Muscle of leg (tissue), 11 donors: ENCODE data around the gene ARHGAP44. TPM values are rescaled to one million over a fixed set of nuclear protein-coding genes. Genes with fewer than 3 reads are reported as not detected.

ENCODE experiments used
- DNase-seq: peaks from one replicate; pipeline ENCODE4 v3.0.0; 2013
- H3K27ac ChIP-seq: one replicate; pipeline ENCODE4 v1.5.1; 2013; ENCODE audit warnings: mild to moderate bottlenecking, low read length, control low read depth
- H3K27me3 ChIP-seq: one replicate; pipeline ENCODE4 v1.6.1; 2013; ENCODE audit warnings: low read length; ENCODE audit not compliant: control insufficient read depth, insufficient read depth
- H3K36me3 ChIP-seq: one replicate; pipeline ENCODE4 v1.6.1; 2013; ENCODE audit warnings: low read length; ENCODE audit not compliant: control insufficient read depth, insufficient read depth
- H3K4me1 ChIP-seq: one replicate; pipeline ENCODE4 v1.6.1; 2013; ENCODE audit warnings: low read length; ENCODE audit not compliant: control insufficient read depth, insufficient read depth
- H3K4me3 ChIP-seq: one replicate; pipeline ENCODE4 v1.5.1; 2013; ENCODE audit warnings: low read length, control low read depth
- H3K9me3 ChIP-seq: replicated peaks from 2 replicates; pipeline ENCODE4 v1.6.1; 2013; ENCODE audit warnings: low read depth, low read length; ENCODE audit not compliant: control insufficient read depth
- WGBS: methylation state at CpG from one replicate; pipeline ENCODE4 v1.1.5; 2013; ENCODE audit warnings: missing lambda C conversion rate; ENCODE audit not compliant: insufficient coverage; 5-methylcytosine and 5-hydroxymethylcytosine counted together
- polyA plus RNA-seq, 8 donors: library from polyadenylated mRNA; unstranded; fragments of 120-200 nt; gene quantifications; one replicate each; pipeline versions ENCODE4 v1.2.1 to v1.2.3, GENCODE V29; 2013; ENCODE audit warnings: inconsistent platforms in 1 of 8, low replicate concordance in 1 of 8; ENCODE audit not compliant: insufficient read length in 8 of 8, insufficient read depth in 1 of 8
- total RNA-seq: library from RNA; stranded (reverse); fragments of 120-200 nt; gene quantifications from one replicate; pipeline ENCODE4 v1.2.4, GENCODE V29; 2013

Gene ARHGAP44
- total and polyA plus RNA-seq, 9 donors = 3.0 to 5.5 (median 4.5) TPM

- H3K4me1 ChIP-seq = peaks cover 47% of the 10 kb centered on the region
- peak overlapping the region; percentile 13 for H3K4me3 ChIP-seq
- peak; percentile 99 for DNase-seq
- 19% methylated on average over 17 of the region's 21 CpGs for WGBS
- H3K9me3 ChIP-seq = no peaks in the 10 kb centered on the region
- H3K27ac ChIP-seq = peak overlapping the region; percentile 89
- H3K27me3 ChIP-seq = no peaks in the 10 kb centered on the region
- peaks cover 3% of the 10 kb centered on the region for H3K36me3 ChIP-seq
Measured at GRCh38 chr17:12983991-12984884, 194.9 kb downstream of the ARHGAP44 start.

DNA sequence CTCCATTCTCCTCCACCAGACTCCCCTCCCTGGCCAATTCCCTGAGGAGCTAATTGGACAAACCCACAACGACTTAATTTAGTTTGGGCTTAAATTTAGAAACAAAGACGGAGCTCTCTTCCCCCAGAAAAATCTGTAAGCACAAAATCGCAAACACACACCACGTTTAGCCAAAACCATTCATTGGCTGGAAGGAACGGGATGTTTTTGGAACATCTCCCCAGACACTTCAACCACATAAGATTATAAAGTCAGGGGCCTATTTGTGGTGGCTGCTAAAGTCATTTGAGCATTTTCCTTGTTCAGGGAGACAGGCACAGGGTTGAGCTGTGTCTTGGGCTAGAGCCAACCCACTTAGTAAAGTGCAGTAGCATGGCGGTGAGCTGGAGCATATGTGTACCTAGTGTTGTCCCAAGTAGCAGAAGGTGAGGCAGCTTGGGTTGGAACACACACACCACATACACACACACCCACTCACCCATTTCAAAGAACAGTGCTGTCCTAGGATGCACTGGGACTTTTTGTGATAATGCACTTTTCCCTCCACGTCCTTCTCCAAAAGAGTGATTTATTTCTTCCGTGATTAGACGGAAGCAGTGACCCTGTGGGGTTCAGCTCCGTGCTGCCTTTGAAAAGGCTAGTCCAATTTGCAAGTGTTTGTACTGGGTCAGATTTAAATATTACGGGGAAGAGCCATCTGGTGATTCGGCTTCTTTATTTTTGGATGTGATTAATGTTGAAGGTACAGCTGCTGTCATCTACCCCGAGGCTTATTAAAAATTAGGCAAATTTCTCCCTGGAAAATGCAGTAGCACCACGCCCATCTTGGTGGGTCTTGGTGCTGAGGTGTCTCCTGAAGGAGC is 196.4 kb downstream of the ARHGAP44 start:
- peak; percentile 91 for DNase-seq
- 42% methylated on average over 7 of the region's 14 CpGs for WGBS
- H3K4me1 ChIP-seq = peaks cover 55% of the 10 kb centered on the region

DNA sequence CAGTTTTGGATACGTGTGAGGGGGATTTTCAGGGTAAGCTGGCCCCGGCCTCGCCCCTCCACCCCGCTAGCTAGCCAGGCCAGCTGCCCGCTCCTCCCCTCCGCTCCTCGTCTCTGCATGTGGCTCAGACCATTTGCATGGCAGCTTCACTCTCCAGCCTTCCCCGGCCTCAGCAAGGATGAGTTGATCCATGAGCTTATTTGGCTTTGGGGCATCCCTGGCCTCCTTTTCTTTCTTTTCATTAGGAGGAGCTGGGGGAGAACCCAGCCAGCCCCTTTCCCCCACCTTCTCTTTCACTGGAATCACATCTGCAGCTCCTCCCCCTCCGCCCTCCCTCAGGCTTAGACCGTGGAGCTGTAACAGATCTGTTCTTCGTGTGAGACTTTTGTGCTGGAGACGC is 197.8 kb downstream of the ARHGAP44 start:
- H3K36me3 ChIP-seq = peaks cover 20% of the 10 kb centered on the region
- no peaks in the 10 kb centered on the region for H3K27me3 ChIP-seq
- 39% methylated on average over 11 of the region's 12 CpGs for WGBS
- no peak for DNase-seq
- no peak overlapping the region for H3K27ac ChIP-seq
- peaks cover 55% of the 10 kb centered on the region for H3K4me1 ChIP-seq
- H3K9me3 ChIP-seq = no peaks in the 10 kb centered on the region
- no peak overlapping the region for H3K4me3 ChIP-seq

More for the DNA sequence above, 196.4 kb downstream of the ARHGAP44 start:
- Histone ChIP-seq H3K27ac (peak overlapping the region; percentile 89), H3K9me3 (no peaks in the 10 kb centered on the region), H3K36me3 (peaks cover 9% of the 10 kb centered on the region), H3K27me3 (no peaks in the 10 kb centered on the region), H3K4me3 (no peak overlapping the region)

DNA sequence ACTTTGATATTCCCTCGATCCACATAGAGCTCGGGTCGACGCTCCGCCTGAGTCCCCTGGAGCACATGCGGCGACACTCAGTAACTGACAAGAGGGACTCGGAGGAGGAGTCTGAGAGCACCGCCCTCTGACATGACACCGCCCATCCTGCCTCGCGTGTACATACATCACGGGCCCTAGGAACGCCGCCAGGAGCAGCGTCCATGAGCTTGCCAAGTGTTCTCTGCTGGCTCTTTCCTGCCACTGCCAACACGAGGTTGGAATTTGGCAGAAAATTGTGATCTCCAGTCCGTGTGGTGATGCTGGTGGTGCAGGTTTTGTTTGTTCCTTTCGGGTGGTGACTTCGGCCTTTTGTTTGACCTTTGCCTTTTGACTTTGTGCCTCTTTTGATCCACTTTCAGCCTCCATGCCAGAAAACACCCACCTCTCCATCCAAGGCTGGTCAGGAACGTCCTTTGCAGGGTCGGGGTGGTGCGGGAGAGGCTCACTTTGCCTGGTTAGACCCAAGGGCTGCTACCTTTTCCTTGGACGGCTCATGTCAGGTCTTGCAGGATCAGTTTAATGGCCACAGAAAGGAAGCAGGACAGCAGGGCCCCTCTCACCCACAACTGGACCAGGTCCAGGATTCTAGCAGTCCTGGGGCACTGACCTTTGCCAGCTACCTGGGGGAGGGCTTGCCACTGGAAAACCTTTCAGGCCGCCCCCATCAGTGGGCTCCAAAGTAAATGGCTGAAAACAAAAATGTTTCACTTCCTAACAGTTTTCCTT is 200.9 kb downstream of the ARHGAP44 start:
- no peak overlapping the region for H3K27ac ChIP-seq
- 89% methylated on average over 16 of the region's 25 CpGs for WGBS
- DNase-seq = no peak
- H3K36me3 ChIP-seq = peaks cover 51% of the 10 kb centered on the region
- no peaks in the 10 kb centered on the region for H3K27me3 ChIP-seq
- H3K4me3 ChIP-seq = no peak overlapping the region
- H3K4me1 ChIP-seq = peaks cover 41% of the 10 kb centered on the region
- no peaks in the 10 kb centered on the region for H3K9me3 ChIP-seq

- Histone ChIP-seq H3K27ac (no peak overlapping the region), H3K4me3 (no peak overlapping the region), H3K9me3 (no peaks in the 10 kb centered on the region), H3K4me1 (peaks cover 34% of the 10 kb centered on the region), H3K36me3 (peaks cover 58% of the 10 kb centered on the region), H3K27me3 (no peaks in the 10 kb centered on the region)
- WGBS = 78% methylated on average over 8 of the region's 12 CpGs
- no peak for DNase-seq
Measured at GRCh38 chr17:12990926-12991325, 201.6 kb downstream of the ARHGAP44 start.

GRCh38 chr17:12992676-12993075 is 203.4 kb downstream of the ARHGAP44 start:
- Histone ChIP-seq H3K27ac (no peak overlapping the region), H3K27me3 (no peaks in the 10 kb centered on the region), H3K9me3 (no peaks in the 10 kb centered on the region), H3K36me3 (peaks cover 75% of the 10 kb centered on the region), H3K4me1 (peaks cover 21% of the 10 kb centered on the region), H3K4me3 (no peak overlapping the region)
- DNase-seq = no peak
- 89% methylated on average over 11 of the region's 14 CpGs for WGBS

DNA sequence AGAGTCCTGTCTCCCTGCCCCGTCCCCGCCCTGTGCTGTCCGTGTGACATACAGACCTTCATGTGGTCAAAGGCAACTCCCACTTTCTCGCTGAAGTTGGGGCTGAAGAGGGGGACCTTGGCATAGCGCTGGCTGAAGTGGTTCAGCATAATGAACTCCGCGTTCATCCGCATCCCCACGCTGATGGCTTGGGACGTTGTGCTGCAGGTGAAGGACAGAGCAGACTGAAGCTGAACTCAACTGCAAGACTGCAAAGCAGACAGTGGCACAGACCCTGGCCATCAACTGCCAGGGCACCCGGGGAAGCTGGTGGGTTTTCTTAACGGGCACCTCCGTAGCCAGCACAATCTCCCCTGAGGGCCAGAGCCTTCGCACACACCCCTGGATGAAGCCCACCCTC is 204.3 kb downstream of the ARHGAP44 start:
- H3K36me3 ChIP-seq = peaks cover 83% of the 10 kb centered on the region
- WGBS = 96% methylated on average over 14 of the region's 14 CpGs
- no peaks in the 10 kb centered on the region for H3K9me3 ChIP-seq
- no peak overlapping the region for H3K27ac ChIP-seq
- H3K4me3 ChIP-seq = no peak overlapping the region
- peaks cover 12% of the 10 kb centered on the region for H3K4me1 ChIP-seq
- DNase-seq = no peak
- H3K27me3 ChIP-seq = no peaks in the 10 kb centered on the region

- Histone ChIP-seq H3K27ac (no peak overlapping the region), H3K27me3 (no peaks in the 10 kb centered on the region), H3K9me3 (no peaks in the 10 kb centered on the region), H3K4me1 (peaks cover 5% of the 10 kb centered on the region), H3K4me3 (no peak overlapping the region), H3K36me3 (peaks cover 91% of the 10 kb centered on the region)
- whole genome bisulfite sequencing = 87% methylated on average over 8 of the region's 19 CpGs
- DNase-seq = no peak
Measured at GRCh38 chr17:12994341-12995074, 205.2 kb downstream of the ARHGAP44 start.

DNA sequence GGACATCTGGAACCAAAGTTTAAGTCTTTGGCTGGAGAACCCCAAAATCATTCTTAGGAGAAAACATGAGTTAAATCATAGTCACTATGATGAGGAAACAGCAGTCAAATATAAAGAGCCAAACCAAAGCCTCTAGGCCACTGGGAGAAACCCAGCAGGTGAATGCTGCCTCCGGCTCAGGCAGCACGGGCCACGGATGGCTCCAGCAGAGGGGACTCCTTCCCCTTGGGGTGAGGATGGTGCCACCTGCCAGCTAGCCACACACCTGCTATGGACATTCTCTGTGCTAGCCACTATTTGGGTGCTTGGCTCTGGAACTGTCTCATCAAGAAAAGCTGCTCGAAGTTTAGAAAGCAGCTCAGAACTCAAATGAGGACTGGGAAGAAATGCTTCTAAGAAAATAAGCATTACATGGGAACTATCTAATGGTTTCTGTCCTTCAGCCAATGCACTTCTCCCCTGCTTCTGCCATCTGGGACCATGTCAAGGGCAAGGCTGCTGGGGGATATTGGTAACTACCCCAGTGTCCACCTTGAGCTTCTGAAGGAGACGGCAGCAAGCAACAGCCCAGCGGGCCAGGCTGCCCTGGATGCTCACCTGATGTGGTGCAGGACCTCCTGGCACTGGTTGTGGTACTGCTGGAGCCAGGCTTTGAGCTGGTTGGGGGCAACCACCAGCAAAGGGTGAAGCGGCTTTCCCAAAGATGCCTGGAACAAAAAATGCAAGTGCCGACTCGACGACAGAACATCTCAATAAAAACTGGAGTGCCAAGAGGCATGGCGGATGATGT is 206.0 kb downstream of the ARHGAP44 start:
- Histone ChIP-seq H3K4me1 (no peaks in the 10 kb centered on the region), H3K4me3 (no peak overlapping the region), H3K36me3 (peaks cover 94% of the 10 kb centered on the region), H3K9me3 (no peaks in the 10 kb centered on the region), H3K27ac (no peak overlapping the region), H3K27me3 (no peaks in the 10 kb centered on the region)
- no peak for DNase-seq
- 91% methylated on average over 9 of the region's 11 CpGs for WGBS
